Peyer's patch (tissue), 4 donors: ENCODE results near the gene CD63. TPM values are rescaled to one million over a fixed set of nuclear protein-coding genes. Genes with fewer than 3 reads are reported as not detected.

Experiments
- DNase-seq, 3 donors: peaks; one replicate each; pipeline ENCODE4 v3.0.0-alpha.2; 2017 to 2019
- H3K27ac ChIP-seq, 4 donors: fragments of 200-600 bp; sonication (generic); one replicate each; pipeline ENCODE4 v1.5.1; 2016 to 2019
- H3K27me3 ChIP-seq, 2 donors: fragments of 200-600 bp; sonication (generic); one replicate each; pipeline ENCODE4 v1.5.1; 2019
- H3K36me3 ChIP-seq, 3 donors: fragments of 200-600 bp; sonication (generic); one replicate each; pipeline ENCODE4 v1.5.1; 2016 to 2019
- H3K4me1 ChIP-seq, 4 donors: fragments of 200-600 bp; sonication (generic); one replicate each; pipeline ENCODE4 v1.5.1; 2016 to 2019
- H3K4me3 ChIP-seq, 4 donors: fragments of 200-600 bp; sonication (generic); 1 replicate in 3 of 4; 2 replicates in 1 of 4; pipeline ENCODE4 v1.5.1; 2016 to 2019; ENCODE audit warnings: mild to moderate bottlenecking in 1 of 4
- H3K9me3 ChIP-seq, 4 donors: fragments of 200-600 bp; sonication (generic); one replicate each; pipeline ENCODE4 v1.5.1; 2016 to 2019; ENCODE audit warnings: mild to moderate bottlenecking in 1 of 4
- POLR2A ChIP-seq, 2 donors: fragments of 450-650 bp; IDR thresholded peaks; one replicate each; pipeline ENCODE4 v1.5.1; 2017; ENCODE audit warnings: antibody characterized with exemption in 2 of 2, mild to moderate bottlenecking in 2 of 2, moderate library complexity in 2 of 2
- total RNA-seq, 4 donors: library from RNA; depleted of rRNA; stranded (reverse); fragments of >200 nt; gene quantifications; one replicate each; pipeline ENCODE4 v1.1.0, GENCODE V29; 2016
- TF ChIP-seq, protein P1 (sequence below), 6 experiments: fragments of 450-650 bp in 4 of 6; fragments of 200-600 bp in 2 of 6; sonication (generic) in 1 of 6; IDR thresholded peaks; one replicate each; pipeline ENCODE4 v1.5.1; 2017 to 2019; ENCODE audit warnings: antibody characterized with exemption in 6 of 6, mild to moderate bottlenecking in 3 of 6, moderate library complexity in 1 of 6

CD63 gene
- total RNA-seq, 4 donors from 2014 or later = 139 to 433 (median 351) TPM

DNA sequence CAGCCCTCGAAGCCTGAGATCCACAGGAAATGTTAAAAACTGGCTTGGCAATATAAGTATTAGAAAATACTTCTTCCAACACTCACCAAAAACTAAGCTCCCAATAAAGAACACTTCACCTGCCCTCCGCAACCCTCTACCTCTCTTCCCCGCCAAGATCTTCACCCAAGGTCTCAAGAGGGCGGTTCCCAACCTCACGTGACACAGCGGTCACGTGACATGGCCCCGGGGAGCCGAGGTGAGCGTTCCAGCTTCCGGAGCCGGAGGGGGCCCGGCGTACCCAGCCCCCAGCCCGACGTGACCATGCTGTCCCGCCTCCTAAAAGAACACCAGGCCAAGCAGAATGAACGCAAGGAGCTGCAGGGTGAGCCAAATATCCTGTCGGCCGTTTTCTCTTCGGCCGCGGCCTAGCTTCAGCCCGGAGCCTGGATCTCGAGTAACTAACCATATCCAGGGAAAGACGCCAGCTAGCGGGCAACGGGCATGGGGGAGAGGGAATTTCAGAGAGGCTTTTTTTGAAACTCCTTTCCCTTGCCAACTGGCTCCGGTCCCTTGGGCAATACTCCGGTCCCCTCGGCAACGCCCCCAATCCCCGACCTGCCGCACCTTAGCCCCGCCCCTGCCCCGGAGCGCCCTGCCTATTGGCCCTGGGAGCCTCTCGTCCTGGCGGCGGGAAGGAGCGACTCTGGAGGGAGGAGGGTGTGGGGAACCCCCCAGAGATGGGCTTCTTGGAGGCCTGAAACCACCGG is 12.8 kb downstream of the CD63 start, which contains the start of gene BLOC1S1:
BLOC1S1 (plus strand) TSS at position 214 of the 749 bp plus-strand sequence; CDS start at position 220, 6 bp downstream.
- Histone ChIP-seq H3K27me3 (no peaks in the 10 kb centered on the region), H3K36me3 (no peaks in the 10 kb centered on the region), H3K9me3 (no peaks in the 10 kb centered on the region), H3K4me1 (peaks cover 7 to 51% (median 11%) of the 10 kb centered on the region in 4 donors), H3K4me3 (peak within 1 kb of the TSS; percentile 68 to 87 (median 72)), H3K27ac (peak within 1 kb of the TSS; percentile 90 to 99 (median 95))
- DNase-seq = peak; percentile 95 to 97 (median 96)
- peak; percentile 51 to 61 for TF ChIP-seq POLR2A (IDR thresholded peaks at IDR 0.05)
- TF ChIP-seq, protein P1, sequence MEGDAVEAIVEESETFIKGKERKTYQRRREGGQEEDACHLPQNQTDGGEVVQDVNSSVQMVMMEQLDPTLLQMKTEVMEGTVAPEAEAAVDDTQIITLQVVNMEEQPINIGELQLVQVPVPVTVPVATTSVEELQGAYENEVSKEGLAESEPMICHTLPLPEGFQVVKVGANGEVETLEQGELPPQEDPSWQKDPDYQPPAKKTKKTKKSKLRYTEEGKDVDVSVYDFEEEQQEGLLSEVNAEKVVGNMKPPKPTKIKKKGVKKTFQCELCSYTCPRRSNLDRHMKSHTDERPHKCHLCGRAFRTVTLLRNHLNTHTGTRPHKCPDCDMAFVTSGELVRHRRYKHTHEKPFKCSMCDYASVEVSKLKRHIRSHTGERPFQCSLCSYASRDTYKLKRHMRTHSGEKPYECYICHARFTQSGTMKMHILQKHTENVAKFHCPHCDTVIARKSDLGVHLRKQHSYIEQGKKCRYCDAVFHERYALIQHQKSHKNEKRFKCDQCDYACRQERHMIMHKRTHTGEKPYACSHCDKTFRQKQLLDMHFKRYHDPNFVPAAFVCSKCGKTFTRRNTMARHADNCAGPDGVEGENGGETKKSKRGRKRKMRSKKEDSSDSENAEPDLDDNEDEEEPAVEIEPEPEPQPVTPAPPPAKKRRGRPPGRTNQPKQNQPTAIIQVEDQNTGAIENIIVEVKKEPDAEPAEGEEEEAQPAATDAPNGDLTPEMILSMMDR (IDR thresholded peaks at IDR 0.05) = peak in 1 of 6 experiments; percentile 25

- Histone ChIP-seq H3K4me3 (peak overlapping the region; percentile 68 to 87 (median 72)), H3K4me1 (peaks cover 7 to 46% (median 11%) of the 10 kb centered on the region in 4 donors), H3K9me3 (no peaks in the 10 kb centered on the region), H3K27me3 (no peaks in the 10 kb centered on the region), H3K27ac (peak overlapping the region; percentile 90 to 99 (median 95)), H3K36me3 (no peaks in the 10 kb centered on the region)
- no peak for TF ChIP-seq POLR2A (IDR thresholded peaks at IDR 0.05)
- TF ChIP-seq, protein P1 (IDR thresholded peaks at IDR 0.05) = no peak
- DNase-seq = no peak
These were observed 13.5 kb downstream of the CD63 start for GRCh38 chr12:55715169-55715764.

DNA sequence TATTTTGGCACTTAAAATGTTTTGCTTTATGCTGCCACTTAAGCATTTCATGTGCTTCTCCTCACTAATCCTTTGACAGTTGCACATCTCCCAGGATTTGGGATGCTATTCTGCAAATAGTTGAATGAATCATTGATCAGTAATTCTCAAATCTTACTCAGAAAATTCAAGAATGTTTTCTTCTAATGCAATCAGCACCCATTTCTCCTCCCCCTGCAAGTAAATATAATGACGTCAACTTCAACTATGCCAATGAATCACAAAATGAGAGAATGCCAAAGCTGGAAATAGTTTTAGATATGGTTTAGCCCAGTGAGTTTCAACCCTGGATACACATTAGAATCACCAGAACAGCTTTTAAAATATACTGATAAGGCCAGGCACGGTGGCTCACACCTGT is 15.1 kb downstream of the CD63 start:
- peaks cover 0 to 35% (median 8%) of the 10 kb centered on the region in 4 donors for H3K4me1 ChIP-seq

DNA sequence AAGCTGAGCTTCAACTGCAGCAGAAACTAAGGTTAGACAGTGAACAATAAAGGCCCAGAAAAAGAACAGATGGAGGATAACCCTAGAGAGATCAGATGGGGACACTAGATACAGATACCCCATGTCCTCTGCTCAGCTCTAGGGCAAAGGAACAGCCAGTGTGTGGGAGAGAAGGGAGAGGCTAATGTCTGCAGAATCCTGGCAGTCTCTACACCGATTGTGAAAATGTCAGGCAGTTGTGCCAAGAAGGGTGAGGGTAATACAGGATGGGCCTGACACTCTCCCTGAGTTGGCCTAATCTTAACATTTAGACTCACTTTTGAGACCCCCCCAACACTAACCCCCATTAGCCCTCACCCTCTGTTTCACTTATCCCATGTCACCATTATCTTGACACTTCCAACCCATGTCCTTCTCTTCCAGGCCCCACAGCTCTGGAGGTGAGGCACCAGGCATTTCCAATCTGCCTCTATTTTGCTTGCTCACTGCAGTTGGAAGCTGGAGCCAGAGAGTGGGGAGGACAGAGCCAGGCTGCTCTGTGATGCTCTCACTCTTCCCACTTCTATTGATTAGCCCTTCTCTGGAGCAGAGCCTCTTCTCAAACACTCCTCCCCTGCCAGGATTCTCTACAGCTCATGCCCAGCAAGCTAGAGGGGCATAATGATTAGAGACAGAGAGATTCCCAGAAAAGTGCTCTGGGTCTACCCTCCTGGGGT is 16.0 kb downstream of the CD63 start:
- DNase-seq = no peak
- Histone ChIP-seq H3K27ac (peak overlapping the region in 2 of 4 donors; percentile 5 to 52), H3K4me1 (peaks cover 0 to 35% (median 8%) of the 10 kb centered on the region in 4 donors), H3K36me3 (no peaks in the 10 kb centered on the region), H3K4me3 (no peak overlapping the region), H3K27me3 (no peaks in the 10 kb centered on the region), H3K9me3 (no peaks in the 10 kb centered on the region)
- TF ChIP-seq POLR2A (IDR thresholded peaks at IDR 0.05) = no peak
- TF ChIP-seq, protein P1 (IDR thresholded peaks at IDR 0.05) = no peak

More for the DNA sequence above, 15.1 kb downstream of the CD63 start:
- Histone ChIP-seq H3K27me3 (no peaks in the 10 kb centered on the region), H3K36me3 (no peaks in the 10 kb centered on the region), H3K4me3 (no peak overlapping the region), H3K9me3 (no peaks in the 10 kb centered on the region), H3K27ac (peak overlapping the region in 1 of 4 donors; percentile 52)
- no peak for DNase-seq
- TF ChIP-seq, protein P1 (IDR thresholded peaks at IDR 0.05) = no peak
- no peak for TF ChIP-seq POLR2A (IDR thresholded peaks at IDR 0.05)

DNA sequence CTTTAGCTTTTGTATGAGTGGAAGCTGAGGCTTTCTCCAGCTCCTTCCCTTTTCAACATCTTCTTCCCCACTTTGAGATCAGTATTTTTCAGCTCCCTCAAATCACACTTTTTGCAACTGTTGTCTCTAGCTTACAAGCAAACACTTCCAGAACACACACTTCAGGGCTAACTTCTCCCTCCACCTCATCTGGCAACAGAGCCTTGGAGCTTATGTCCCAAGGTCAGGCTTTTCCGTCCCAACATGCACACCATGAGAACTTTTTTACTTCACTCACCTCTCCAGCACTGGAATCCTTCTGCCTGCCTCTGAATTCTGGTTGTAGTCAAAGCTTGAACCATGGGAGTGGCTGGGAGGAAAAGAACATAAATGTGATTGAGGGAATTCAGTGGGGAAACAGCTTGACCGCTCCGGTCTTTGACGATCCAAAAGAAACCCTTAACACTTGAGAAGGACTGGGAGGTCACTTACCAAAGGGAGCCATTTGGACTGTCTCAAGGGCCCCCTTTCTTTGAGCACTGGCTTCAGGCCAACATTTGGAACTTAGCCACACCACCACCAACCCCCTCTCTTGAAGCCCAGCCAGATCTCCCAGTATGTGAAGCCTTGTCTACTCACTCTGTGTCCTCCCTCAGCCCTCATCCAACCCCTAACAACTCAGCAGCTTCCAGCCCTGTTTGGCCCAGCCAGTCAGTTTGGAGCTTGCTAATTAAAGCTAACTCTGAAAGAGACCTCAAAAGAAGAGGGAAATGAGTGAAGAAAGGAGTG is 16.8 kb downstream of the CD63 start:
- TF ChIP-seq, protein P1 (IDR thresholded peaks at IDR 0.05) = no peak
- no peak for TF ChIP-seq POLR2A (IDR thresholded peaks at IDR 0.05)
- Histone ChIP-seq H3K27ac (peak overlapping the region in 2 of 4 donors; percentile 5 to 52), H3K36me3 (no peaks in the 10 kb centered on the region)

More for the DNA sequence above, 16.8 kb downstream of the CD63 start:
- Histone ChIP-seq H3K27me3 (no peaks in the 10 kb centered on the region), H3K9me3 (no peaks in the 10 kb centered on the region), H3K4me1 (peaks cover 0 to 34% (median 9%) of the 10 kb centered on the region in 4 donors), H3K4me3 (no peak overlapping the region)
- DNase-seq = no peak
